HG02884 (cell line): ENCODE data around the gene GRB10.
"Not testable (repeated sequence)": the region's sequence is repeated elsewhere in the genome, so short reads cannot be mapped to it uniquely, and the experiment has no call there.

Source experiments
- ATAC-seq: cut with Tn5 transposase; IDR thresholded peaks from one replicate; pipeline ENCODE4 v1.9.1; 2021; ENCODE audit warnings: mild to moderate bottlenecking, moderate library complexity; ENCODE audit not compliant: unreplicated experiment

Gene GRB10

DNA sequence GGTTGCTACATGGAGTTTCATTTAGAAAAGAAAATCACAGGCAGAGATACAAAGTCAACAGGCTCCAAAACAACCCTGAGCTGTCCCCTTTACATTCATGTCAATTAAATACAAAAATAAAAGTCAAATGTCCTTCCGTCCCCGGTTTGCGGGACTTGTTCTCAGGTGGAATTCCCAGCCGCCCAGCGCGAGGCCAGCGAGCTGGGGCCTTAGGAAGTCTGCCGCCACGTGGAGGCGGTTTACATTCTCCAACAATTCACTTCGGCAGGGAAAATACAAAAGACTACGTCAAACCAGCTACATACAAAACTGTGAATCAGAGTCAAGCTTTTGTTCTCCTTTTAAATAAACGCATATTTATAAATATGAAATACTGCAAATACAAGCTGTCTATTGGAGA, 192.2 kb downstream of the GRB10 start:
- ATAC-seq = no peak

DNA sequence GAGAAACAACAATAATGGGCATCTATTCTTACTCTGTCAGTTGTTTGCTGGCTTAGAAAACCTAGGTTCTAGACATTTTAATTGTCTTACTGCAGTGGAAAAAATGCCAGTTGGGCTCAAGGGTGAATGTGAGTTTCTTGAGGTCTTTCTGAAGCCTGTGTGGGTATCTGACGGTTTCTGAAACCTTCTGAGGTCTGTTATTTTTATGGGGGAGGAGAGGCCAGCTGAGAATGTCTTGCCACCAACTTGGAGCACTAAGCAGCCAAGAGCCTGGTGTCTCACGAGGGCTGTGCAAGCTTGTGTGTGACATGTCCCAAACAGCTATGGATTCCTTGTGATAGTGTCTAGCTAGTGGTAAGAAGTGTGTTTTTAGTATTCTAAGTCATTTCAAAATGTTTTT, 193.3 kb downstream of the GRB10 start:
- ATAC-seq = no peak

DNA sequence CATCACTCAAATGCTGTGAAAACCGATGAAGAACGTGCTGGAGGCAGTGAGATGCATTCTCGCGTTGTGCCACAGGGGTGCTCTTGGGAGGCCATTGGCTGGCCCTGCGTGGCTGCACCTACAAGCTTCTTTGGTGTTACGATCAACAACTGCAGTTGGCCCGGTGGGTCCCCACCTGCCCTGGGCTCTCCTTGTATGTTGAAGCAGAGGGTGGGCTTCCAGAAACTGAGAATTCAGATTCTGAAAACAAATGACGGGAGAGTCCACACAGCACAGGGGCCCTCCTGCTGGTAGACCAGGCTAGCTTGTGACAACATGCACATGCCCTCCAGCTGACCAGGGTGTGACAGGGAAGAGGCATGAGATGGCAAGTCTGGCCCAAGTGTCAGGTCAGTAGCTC, 193.8 kb downstream of the GRB10 start:
- ATAC-seq = no peak

DNA sequence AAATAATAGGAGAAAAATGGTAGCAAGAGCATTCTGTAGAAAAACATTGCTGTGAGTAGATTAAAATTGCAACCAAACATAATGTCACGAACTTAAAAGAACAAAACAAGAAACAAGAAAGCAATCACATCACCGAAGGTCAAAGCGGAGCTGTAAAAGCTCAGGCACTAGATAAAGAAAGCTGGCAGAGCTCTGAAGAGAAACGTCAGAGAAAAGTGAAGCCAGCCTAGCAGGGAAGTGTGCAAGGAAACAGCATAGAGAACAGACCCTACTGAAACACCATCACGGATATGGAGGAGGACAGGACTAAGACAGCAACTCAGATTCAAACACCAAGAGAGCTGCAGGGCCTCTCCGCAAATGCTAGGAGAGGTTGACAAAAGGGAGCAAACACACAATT, 195.0 kb downstream of the GRB10 start:
- no peak for ATAC-seq

DNA sequence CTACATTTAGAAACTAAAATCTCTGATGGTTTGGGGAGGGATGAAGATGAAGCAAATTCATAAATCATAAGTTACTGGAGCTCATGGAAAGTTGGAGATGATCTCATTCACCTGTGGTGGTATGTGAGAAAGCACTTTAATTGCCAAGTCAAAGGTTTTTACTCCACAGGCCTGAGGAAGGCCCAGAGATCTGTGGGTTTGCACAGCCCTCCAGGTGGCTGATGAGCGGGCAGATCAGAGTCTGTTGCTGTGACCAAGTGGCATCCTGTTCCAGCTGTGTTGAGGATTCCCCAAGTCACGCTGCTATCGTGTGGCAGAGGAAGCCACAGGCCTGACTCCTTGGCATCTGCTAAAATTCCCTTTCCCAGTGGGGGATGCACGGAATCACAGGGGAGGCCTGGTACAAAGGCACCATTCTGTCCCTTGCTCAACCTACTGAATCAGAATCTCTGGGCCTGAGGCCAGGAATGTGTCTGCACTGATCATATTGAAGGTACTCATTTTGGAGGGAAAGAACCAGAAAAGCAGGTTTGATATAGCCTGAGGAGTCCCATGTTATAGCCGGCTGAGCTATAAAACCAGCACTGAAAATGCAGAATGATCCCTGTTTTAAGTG, 197.8 kb downstream of the GRB10 start:
- ATAC-seq = no peak

DNA sequence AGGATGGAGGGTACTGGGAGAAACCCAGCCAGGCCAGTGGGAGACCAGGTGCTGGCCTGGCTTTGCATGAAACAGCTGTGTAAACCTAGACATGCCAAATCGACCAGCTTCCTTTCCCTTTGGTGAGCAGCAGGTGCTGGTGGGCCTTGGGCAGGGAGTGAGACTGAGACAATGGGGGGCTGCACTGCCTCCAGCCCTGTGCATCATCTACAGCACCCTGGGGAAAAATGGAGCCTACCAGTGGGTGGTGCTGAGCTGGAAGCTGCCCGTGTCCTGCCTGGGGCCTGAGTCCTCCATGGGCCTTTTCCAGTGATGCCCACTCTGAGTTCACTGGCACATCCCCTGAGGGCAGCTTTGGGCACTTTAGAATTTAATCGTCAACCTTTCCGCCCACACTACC, 198.3 kb downstream of the GRB10 start:
- no peak for ATAC-seq

DNA sequence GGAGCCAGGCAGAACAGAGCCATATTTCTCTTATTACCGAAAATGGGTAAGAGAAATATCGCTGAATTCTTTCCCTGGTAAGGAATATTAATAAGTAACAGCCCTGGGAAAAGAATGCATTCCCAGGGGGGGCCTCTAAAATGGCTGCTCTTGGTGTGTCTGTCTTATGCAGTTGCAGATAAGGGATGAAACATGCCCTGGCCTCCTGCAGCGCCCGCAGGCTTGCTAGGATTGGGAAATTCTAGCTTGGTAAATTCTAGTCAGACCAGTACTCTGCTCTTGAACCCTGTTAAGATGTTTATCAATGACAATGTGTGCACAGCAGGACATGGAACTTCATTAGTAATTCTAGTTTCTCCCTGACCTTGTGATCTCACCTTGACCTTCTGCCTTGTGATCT, 199.4 kb downstream of the GRB10 start:
- not testable (repeated sequence) for ATAC-seq

DNA sequence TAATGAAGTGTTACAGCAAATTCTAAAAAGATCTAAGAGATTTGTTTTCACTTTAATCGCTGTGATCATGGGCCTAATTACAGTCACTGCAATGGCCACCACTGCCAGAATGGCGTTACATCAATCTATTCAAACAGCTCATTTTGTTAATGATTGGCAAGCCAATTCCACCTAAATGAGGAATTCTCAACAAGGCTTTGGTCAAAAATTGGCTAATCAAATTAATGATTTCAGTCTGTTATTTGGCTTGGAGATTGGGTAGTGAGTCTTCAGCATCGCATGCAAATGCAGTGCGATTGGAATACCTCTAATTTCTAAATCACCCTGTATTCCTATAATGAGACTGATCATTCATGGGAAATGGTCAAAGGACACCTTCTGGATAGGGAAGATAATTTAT, 200.4 kb downstream of the GRB10 start:
- ATAC-seq = not testable (repeated sequence)

DNA sequence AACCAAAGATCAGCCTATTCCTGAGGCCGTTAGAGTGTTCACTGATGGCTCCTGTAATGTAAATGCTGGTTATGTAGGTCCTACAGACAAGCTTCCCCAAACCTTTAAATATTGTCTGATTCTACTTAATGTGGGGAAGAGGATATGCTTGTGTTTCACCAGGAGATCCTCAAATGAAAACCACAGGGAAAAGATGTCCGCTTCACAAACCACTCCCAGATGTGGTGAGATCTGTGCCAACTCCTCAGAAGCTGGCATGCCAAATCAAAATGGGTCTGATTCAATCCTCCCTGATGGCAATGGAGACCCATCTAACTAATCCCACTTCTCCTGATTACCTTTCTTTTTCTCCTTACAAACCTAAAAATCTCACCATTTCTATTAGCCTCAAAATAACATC, 202.0 kb downstream of the GRB10 start:
- ATAC-seq = not testable (repeated sequence)

DNA sequence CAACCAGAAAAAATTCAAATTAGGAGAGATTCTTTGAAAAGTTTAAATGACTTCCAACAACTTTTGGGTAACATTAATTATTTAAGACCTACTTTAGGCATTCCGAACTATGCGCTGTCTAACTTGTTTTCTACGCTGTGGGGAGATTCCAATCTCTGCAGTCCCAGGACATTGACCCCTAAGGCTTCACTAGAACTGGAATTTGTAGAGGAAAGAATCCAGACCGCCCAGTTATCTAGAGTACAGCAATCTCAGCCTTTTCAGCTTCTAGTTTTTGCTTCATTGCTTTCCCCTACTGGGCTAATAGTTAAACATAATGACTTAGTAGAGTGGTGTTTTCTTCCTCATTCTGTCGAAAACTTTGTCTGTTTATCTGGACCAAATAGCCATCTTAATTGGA, 202.6 kb downstream of the GRB10 start:
- no peak for ATAC-seq

DNA sequence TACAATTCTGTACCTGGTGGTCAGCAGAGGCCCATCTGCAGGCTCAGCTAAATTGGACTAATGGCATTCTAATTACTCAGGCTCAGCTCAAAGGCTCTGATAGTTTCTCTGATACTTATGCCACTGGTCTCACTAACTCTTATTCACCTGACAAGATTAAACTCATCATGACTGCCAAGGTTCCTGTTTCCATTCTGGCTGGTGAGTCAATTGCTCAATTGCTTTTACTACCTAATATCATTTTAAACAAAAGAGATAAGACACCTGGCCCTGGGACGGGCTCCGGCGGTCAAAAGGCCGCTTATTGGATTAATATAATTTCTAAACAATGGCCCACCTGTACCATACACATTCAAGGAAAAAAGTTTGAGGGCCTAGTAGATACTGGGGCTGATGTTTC, 204.6 kb downstream of the GRB10 start:
- not testable (repeated sequence) for ATAC-seq

DNA sequence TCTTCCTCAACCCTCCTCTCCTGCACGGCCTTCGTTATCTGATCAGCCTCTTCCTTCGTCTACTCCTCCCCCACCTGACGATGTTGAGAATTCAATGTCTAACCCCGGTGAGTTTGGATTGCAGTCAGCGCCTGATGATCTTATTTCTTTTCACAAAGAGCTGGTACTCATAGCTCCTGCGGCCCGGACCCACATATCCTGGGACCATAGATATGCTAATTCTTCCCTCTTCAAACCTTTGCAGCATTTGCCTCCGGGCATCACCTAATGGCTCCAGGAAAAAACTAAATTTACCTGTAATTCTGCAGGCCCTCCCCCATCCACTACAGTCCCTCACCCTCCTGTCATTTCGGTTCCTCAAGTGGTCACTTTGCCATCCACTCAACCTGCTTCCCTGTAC, 205.1 kb downstream of the GRB10 start:
- ATAC-seq = no peak

DNA sequence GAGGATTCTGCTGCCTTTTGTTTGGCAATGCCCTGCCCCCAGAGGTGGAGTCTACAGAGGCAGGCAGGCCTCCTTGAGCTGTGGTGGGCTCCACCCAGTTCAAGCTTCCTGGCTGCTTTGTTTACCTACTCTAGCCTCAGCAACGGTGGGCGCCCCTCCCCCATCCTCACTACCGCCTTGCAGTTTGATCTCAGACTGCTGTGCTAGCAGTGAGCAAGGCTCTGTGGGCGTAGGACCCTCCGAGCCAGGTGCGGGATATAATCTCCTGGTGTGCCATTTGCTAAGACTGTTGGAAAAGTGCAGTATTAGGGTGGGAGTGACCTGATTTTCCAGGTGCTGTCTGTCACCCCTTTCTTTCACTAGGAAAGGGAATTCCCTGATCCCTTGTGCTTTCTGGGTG, 206.3 kb downstream of the GRB10 start:
- not testable (repeated sequence) for ATAC-seq

DNA sequence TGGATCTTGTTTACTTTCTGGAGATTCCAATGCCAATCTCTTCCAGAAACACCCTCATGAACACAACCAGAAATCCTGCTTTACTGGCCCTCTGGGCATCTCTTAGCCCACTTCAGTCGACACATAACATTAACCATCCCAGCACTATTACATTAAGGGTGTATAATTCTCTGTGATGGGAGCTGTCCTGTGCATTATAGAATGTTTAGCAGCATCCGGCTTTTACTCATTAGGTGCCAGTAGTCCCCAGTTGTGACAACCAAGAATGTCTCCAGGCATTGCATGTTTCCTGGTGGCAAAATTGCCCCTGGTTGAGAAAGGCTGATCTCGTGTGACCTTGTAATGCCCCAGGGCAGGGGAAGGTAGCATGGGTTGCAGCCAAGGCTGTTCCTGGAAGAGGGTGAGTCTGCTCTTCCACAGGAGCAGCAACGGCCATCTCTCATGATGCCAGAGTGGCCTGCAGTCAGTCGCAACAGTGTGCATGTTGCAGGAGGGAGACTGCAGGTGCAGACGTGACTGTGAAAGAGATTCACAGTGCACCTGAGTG, 214.9 kb downstream of the GRB10 start:
- ATAC-seq = no peak

DNA sequence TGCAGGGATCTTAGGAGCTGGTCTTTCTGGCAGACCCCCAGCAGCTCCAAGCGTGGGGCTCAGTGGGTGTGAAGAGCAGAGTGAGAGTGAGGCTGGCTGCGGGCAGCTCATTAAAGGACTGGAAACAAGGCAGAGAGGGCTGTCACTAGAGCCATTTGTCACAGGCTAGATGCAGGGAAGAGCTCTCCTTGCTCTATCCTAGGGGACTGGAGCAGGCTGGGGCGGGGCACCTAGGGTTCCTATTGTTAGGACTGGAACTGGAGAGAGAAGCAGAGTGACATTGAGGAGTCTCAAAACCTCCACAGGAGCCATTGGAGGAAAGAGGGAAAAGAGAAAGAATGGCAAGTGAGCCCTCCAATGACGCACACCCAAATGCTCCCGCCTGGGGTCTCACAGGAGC, 216.7 kb downstream of the GRB10 start:
- ATAC-seq = no peak

DNA sequence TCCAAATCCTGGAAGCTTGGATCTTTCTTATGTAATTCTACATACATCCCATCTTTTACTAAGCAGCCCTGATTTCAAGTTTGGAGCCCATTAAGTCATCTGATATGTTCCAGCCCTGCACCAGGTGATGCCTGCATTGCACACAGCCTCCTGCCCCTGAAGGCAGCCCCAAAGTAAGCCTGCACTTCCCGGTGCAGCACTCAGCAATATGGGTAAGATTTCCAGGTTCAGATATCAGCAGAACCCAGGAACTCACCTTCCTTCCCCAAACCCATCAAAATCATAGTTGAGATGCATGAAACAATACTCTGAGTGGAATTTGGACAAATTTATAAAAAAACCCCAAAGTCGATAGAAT, 217.2 kb downstream of the GRB10 start:
- ATAC-seq = no peak

DNA sequence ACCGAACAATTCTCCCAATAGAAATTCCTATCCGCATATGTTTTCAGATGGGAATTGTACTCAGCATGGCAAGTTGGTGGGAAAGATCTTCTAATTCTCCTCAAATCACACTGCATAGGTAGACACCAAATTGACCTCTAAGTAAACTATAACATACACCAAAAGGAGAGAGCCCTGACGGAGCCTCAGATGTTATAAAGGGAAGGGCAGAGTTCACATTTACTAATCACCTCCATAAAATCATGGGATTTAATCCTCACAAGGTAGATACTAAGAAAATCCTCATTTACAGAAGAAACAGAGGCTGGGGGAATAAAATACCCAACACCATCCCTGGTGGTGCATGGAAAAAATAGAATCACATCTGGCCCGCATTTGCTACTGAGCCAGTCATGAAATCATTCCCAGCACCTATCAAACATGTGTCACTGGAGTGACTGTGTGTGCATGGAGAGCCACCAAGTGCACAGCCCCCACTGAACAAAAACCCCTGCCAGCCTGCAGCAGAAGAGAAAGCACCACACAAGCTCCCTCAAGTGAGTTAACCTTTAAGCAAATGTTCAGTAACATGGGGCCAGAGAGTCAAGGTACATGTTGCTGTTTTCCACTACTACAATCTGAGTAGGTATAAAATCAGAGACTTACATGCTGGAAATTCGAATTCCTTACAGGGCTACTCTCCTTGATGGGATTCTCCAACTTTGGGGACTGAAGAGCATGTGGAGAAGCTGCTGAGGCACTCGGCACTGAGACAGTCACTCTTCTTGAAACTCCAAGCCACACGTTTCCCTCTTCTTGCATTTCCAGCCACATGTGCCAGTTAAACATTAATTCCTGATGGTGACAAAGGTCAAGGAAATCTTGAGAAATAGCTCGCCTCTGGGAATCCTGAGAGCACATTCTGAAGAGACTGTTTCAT, 217.8 kb downstream of the GRB10 start, which contains the start of gene DDC:
Gene DDC, minus strand, starts transcription at position 766 of the 919 bp plus-strand sequence. CDS start 21,320 bp downstream, outside the sequence.
- no peak for ATAC-seq

DNA sequence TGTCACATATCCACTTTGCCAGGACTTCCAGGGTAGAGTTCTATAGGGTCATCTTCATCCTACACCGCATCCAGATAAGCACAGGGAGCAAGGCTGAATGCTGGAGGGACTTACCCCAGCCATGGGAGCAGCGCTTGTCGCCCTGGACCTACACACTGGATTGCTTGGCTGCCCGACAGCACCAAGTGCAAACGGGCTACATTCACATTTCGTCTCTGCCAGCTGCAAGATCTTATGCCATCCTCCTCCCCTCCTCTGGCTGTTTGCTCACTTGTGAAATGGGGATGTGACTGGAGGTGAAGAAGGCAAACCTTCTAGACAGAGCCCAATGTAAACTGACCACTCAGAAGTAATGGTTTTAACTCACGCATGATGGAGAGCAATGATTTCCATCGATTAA, 218.5 kb downstream of the GRB10 start:
- no peak for ATAC-seq

DNA sequence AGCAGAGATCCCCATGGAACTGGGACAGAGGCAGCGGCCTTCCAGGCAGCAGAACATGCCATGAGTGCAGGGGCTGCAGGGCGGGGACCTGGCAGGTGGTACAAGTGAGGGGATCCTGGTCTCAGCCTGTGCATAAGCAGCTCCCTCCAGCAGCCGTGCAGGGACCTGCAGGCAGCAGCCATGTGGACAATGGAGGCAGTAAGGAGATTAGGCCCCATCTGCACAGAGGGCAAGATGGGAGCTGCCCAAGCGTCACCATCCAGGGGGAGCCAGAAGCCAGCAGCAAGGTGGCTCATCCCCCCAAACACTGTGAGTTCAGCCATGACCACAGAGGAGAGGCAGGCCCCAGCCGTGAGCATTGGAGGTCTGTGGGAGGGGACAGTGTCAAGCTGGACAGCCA, 220.6 kb downstream of the GRB10 start:
- no peak for ATAC-seq

DNA sequence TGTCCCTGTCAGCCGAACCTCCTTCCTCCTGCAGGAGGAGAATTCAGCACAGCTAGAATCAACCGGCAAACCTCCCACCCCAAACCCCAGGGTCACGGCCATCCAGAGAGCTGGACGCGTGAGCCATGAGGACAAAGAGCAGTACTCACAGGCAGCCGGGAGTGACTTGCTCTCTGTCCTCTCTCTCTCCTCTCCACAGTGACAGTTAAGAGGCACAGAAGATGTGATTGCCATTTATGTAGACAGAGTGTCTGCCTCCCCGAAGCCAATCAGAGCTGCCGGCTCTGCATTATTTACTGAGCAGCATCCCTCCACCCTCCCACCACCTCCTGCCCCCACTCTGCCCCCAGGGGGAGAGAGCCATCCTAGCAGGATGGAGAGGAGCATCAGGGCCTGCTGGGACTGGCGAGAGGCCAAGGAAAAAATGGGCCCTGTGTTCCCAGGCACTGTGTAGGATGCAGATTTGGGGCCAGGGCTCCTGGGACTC, 221.8 kb downstream of the GRB10 start:
- no peak for ATAC-seq

DNA sequence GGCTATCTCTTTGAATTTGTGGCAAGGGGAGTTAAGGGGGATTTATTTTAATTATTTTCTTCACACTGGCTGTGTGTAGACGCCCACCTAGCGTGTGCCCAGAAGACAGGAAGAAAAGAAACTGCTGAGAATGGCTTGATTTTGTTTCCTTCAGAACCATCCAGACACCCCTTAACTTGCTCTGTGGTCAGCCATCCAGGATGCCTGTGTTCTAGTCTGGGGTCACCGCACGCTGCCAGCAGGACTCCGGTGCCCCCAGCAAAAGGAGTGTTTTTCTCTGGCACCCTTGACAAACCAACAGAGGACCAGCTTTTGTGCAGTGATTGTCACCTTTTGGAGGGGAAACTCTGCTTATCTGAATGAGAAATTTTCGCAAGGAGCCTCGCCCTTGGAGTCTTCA, 222.8 kb downstream of the GRB10 start:
- no peak for ATAC-seq
